WI38 (cell line): ENCODE results near the gene ZNF783.

Experiments
- H3K4me3 ChIP-seq: 2 replicates; pipeline ENCODE4 v1.5.1; 2011; ENCODE audit warnings: low read depth, mild to moderate bottlenecking, control low read depth, low read length
- CTCF ChIP-seq: IDR thresholded peaks from 2 replicates; pipeline ENCODE4 v1.5.1; 2012; ENCODE audit warnings: low read depth, mild to moderate bottlenecking, control low read depth, low read length

ZNF783 gene

GRCh38 chr7:149294634-149295480 is 32.9 kb downstream of the ZNF783 start:
- H3K4me3 ChIP-seq = no peak overlapping the region
- no peak for TF ChIP-seq CTCF

GRCh38 chr7:149295481-149295850 is 33.5 kb downstream of the ZNF783 start:
- TF ChIP-seq CTCF = no peak

GRCh38 chr7:149296368-149296767 is 34.4 kb downstream of the ZNF783 start:
- no peak for TF ChIP-seq CTCF
- no peak overlapping the region for H3K4me3 ChIP-seq

More at GRCh38 chr7:149295481-149295850, 33.5 kb downstream of the ZNF783 start:
- no peak overlapping the region for H3K4me3 ChIP-seq

GRCh38 chr7:149297034-149297755 is 35.2 kb downstream of the ZNF783 start:
- TF ChIP-seq CTCF = no peak
- H3K4me3 ChIP-seq = no peak overlapping the region

- no peak overlapping the region for H3K4me3 ChIP-seq
- no peak for TF ChIP-seq CTCF
Measured at GRCh38 chr7:149300620-149301285, 38.8 kb downstream of the ZNF783 start.

- no peak overlapping the region for H3K4me3 ChIP-seq
- no peak for TF ChIP-seq CTCF
Measured at GRCh38 chr7:149302222-149302621, 40.2 kb downstream of the ZNF783 start.
